H9 (cell line): Measurements from ENCODE around the gene NDC80. TPM values are rescaled to one million over a fixed set of nuclear protein-coding genes. Genes with fewer than 3 reads are reported as not detected.
A peak's percentile ranks its signal among the peaks of the same experiment; 100 is the strongest.

Experiments
- DNase-seq: peaks from one replicate; pipeline ENCODE4 v3.0.0-alpha.2; 2017
- H2AFZ ChIP-seq: one replicate; pipeline ENCODE4 v1.6.1; 2013; ENCODE audit warnings: mild to moderate bottlenecking, low read length, control low read depth, moderate library complexity
- H2AK5ac ChIP-seq: 2 replicates; pipeline ENCODE4 v1.6.1; 2013; ENCODE audit warnings: low read length, control low read depth, mixed read lengths; ENCODE audit not compliant: insufficient read length
- H2BK120ac ChIP-seq: one replicate; pipeline ENCODE4 v1.6.1; 2013; ENCODE audit warnings: low read depth, mild to moderate bottlenecking, low read length, control low read depth, inconsistent platforms; ENCODE audit not compliant: poor library complexity, severe bottlenecking
- H2BK12ac ChIP-seq: 2 replicates; pipeline ENCODE4 v1.6.1; 2013; ENCODE audit warnings: low read length, control low read depth, mixed read lengths, low read depth; ENCODE audit not compliant: insufficient read length
- H2BK15ac ChIP-seq: 2 replicates; pipeline ENCODE4 v1.6.1; 2013; ENCODE audit warnings: low read depth, low read length, control low read depth
- H2BK20ac ChIP-seq: one replicate; pipeline ENCODE4 v1.6.1; 2013; ENCODE audit warnings: low read depth, mild to moderate bottlenecking, low read length, control low read depth, inconsistent platforms; ENCODE audit not compliant: poor library complexity, severe bottlenecking
- H2BK5ac ChIP-seq: 2 replicates; pipeline ENCODE4 v1.6.1; 2013; ENCODE audit warnings: low read length, control low read depth, mixed read lengths; ENCODE audit not compliant: insufficient read length
- H3K14ac ChIP-seq: 2 replicates; pipeline ENCODE4 v1.6.1; 2013; ENCODE audit warnings: low read length, control low read depth; ENCODE audit not compliant: insufficient read depth
- H3K18ac ChIP-seq: 2 replicates; pipeline ENCODE4 v1.6.1; 2013; ENCODE audit warnings: low read depth, mild to moderate bottlenecking, mixed read lengths, low read length, control low read depth; ENCODE audit not compliant: insufficient read length
- H3K23ac ChIP-seq: 2 replicates; pipeline ENCODE4 v1.6.1; 2013; ENCODE audit warnings: low read length, control low read depth, mixed read lengths, low read depth; ENCODE audit not compliant: insufficient read length
- H3K23me2 ChIP-seq: 2 replicates; pipeline ENCODE4 v1.6.1; 2013; ENCODE audit warnings: low read depth, mild to moderate bottlenecking, mixed read lengths, low read length, control low read depth; ENCODE audit not compliant: insufficient read length, poor library complexity, severe bottlenecking
- H3K27ac ChIP-seq: 2 replicates; pipeline ENCODE4 v1.5.1; 2013; ENCODE audit warnings: low read length, control low read depth, mixed read lengths, low read depth; ENCODE audit not compliant: insufficient read length
- H3K27me3 ChIP-seq: 2 replicates; pipeline ENCODE4 v1.6.1; 2013; ENCODE audit warnings: low read length, control low read depth, inconsistent platforms; ENCODE audit not compliant: insufficient read depth
- H3K4ac ChIP-seq: 2 replicates; pipeline ENCODE4 v1.6.1; 2013; ENCODE audit warnings: low read depth, mild to moderate bottlenecking, control low read depth, inconsistent platforms, low read length, moderate library complexity
- H3K4me1 ChIP-seq: 2 replicates; pipeline ENCODE4 v1.6.1; 2013; ENCODE audit warnings: low read length, control low read depth, inconsistent platforms; ENCODE audit not compliant: insufficient read depth
- H3K4me2 ChIP-seq: 2 replicates; pipeline ENCODE4 v1.6.1; 2013; ENCODE audit warnings: low read length, control low read depth, mixed read lengths; ENCODE audit not compliant: insufficient read length, insufficient read depth
- H3K56ac ChIP-seq: 2 replicates; pipeline ENCODE4 v1.6.1; 2013; ENCODE audit warnings: low read depth, mild to moderate bottlenecking, mixed read lengths, low read length, control low read depth; ENCODE audit not compliant: insufficient read length
- H3K79me1 ChIP-seq: 2 replicates; pipeline ENCODE4 v1.6.1; 2013; ENCODE audit warnings: low read depth, mild to moderate bottlenecking, moderate library complexity, low read length, control low read depth, inconsistent platforms; ENCODE audit not compliant: insufficient read depth, poor library complexity, severe bottlenecking
- H3K79me2 ChIP-seq: 2 replicates; pipeline ENCODE4 v1.6.1; 2013; ENCODE audit warnings: low read length, control low read depth, inconsistent platforms; ENCODE audit not compliant: insufficient read depth
- H3K9ac ChIP-seq: 2 replicates; pipeline ENCODE4 v1.6.1; 2013; ENCODE audit warnings: low read length, control low read depth, mixed read lengths; ENCODE audit not compliant: insufficient read length; ENCODE audit errors: extremely low read depth
- H3K9me3 ChIP-seq: one replicate; pipeline ENCODE4 v1.6.1; 2013; ENCODE audit warnings: low read depth, low read length, inconsistent platforms; ENCODE audit not compliant: control insufficient read depth
- H3T11ph ChIP-seq: one replicate; pipeline ENCODE4 v1.6.1; 2013; ENCODE audit warnings: mild to moderate bottlenecking, low read length, control low read depth, inconsistent platforms
- H4K20me1 ChIP-seq: one replicate; pipeline ENCODE4 v1.6.1; 2013; ENCODE audit not compliant: control insufficient read depth, insufficient read length, insufficient read depth
- H4K5ac ChIP-seq: 2 replicates; pipeline ENCODE4 v1.6.1; 2013; ENCODE audit warnings: low read depth, mild to moderate bottlenecking, mixed read lengths, low read length, control low read depth; ENCODE audit not compliant: insufficient read length
- H4K8ac ChIP-seq: replicated peaks from 2 replicates; pipeline ENCODE4 v1.6.1; 2013; ENCODE audit warnings: low read length, control low read depth, mixed read lengths, low read depth; ENCODE audit not compliant: insufficient read length
- H4K91ac ChIP-seq: 2 replicates; pipeline ENCODE4 v1.6.1; 2013; ENCODE audit warnings: low read depth, mild to moderate bottlenecking, moderate library complexity, mixed read lengths, low read length, control low read depth; ENCODE audit not compliant: insufficient read length
- H3K27ac Mint-ChIP-seq, 3 experiments: 2 replicates in 2 of 3; 3 replicates in 1 of 3; pipeline ENCODE4 v1.8.0; 2020 to 2021; ENCODE audit warnings: mixed read lengths in 3 of 3, mild to moderate bottlenecking in 1 of 3, moderate library complexity in 1 of 3
- H3K27me3 Mint-ChIP-seq: 2 replicates; pipeline ENCODE4 v1.8.0; 2021; ENCODE audit warnings: low read depth, mild to moderate bottlenecking, moderate library complexity, mixed read lengths
- H3K36me3 Mint-ChIP-seq, 3 experiments: 2 replicates in 2 of 3; 3 replicates in 1 of 3; pipeline ENCODE4 v1.8.0; 2020 to 2021; ENCODE audit warnings: low read depth in 3 of 3, mixed read lengths in 3 of 3; ENCODE audit not compliant: insufficient read depth in 1 of 3
- H3K4me1 Mint-ChIP-seq, 2 experiments: 2 replicates each; pipeline ENCODE4 v1.8.0; 2020; ENCODE audit warnings: mixed read lengths in 2 of 2
- H3K4me3 Mint-ChIP-seq, 2 experiments: 2 replicates in 1 of 2; 3 replicates in 1 of 2; pipeline ENCODE4 v1.8.0; 2020 to 2021; ENCODE audit warnings: mild to moderate bottlenecking in 2 of 2, mixed read lengths in 2 of 2, moderate library complexity in 1 of 2
- H3K9me3 Mint-ChIP-seq, 2 experiments: 2 replicates in 1 of 2; 3 replicates in 1 of 2; pipeline ENCODE4 v1.8.0; 2020; ENCODE audit warnings: mild to moderate bottlenecking in 2 of 2, mixed read lengths in 2 of 2, moderate library complexity in 1 of 2
- CTCF ChIP-seq: fragments of 200-600 bp; sonication (generic); conservative IDR thresholded peaks from 3 replicates; pipeline ENCODE4 v1.8.0; 2021; ENCODE audit warnings: antibody characterized with exemption, mild to moderate bottlenecking
- WGBS: extraction: QIAGEN DNeasy Blood & Tissue Kit; methylation state at CpG from one replicate; pipeline ENCODE4 v1.1.7; 2013; ENCODE audit warnings: missing lambda C conversion rate, low lambda C conversion rate, mixed read lengths; ENCODE audit not compliant: insufficient read length; ENCODE audit errors: extremely low coverage; 5-methylcytosine and 5-hydroxymethylcytosine counted together
- total RNA-seq: library from RNA; stranded (reverse); gene quantifications from 2 replicates; pipeline ENCODE4 v1.2.1, GENCODE V29; 2021

NDC80 gene
- total RNA-seq, 1 experiment from 2014 or later, result 39.5 TPM

- H2BK120ac ChIP-seq, result no peak overlapping the region
- H3K23ac ChIP-seq, result no peak overlapping the region
- Mint-ChIP-seq H3K27me3 (no peaks in the 10 kb centered on the region), H3K9me3 (no peaks in the 10 kb centered on the region; a peak in 1 of 5 replicates), H3K27ac (peak overlapping the region; percentile 99; a peak in 6 of 7 replicates), H3K36me3 (peaks cover 11 to 29% (median 27%) of the 10 kb centered on the region in 3 experiments; a peak in 6 of 7 replicates), H3K4me3 (peak overlapping the region; percentile 96 to 99), H3K4me1 (peaks cover 27 to 29% of the 10 kb centered on the region in 2 experiments)
- H2BK5ac ChIP-seq, result no peak overlapping the region
- no peak overlapping the region for H4K5ac ChIP-seq
- WGBS, result no CpG with 5 or more reads among the region's 1 CpG
- H4K8ac ChIP-seq, result no peak overlapping the region
- no peak overlapping the region for H2BK15ac ChIP-seq
- no peak overlapping the region for H2BK12ac ChIP-seq
- H3K4ac ChIP-seq, result no peak overlapping the region
- DNase-seq, result no peak
- peak overlapping the region; percentile 90 for H3K9ac ChIP-seq
- no peak overlapping the region for H2AFZ ChIP-seq
- no peak overlapping the region for H3K56ac ChIP-seq
- peaks cover 5% of the 10 kb centered on the region; the same call in 1 of the 2 replicates for H3K4me1 ChIP-seq
- H3K23me2 ChIP-seq, result peaks cover 14% of the 10 kb centered on the region
- H3T11ph ChIP-seq, result no peak overlapping the region
- H3K79me2 ChIP-seq, result peaks cover 20% of the 10 kb centered on the region; the same call in 1 of the 2 replicates
- no peak overlapping the region for H3K14ac ChIP-seq
- no peak overlapping the region for H2AK5ac ChIP-seq
- no peak for TF ChIP-seq CTCF
- H3K79me1 ChIP-seq, result peaks cover 3% of the 10 kb centered on the region
- no peaks in the 10 kb centered on the region for H4K20me1 ChIP-seq
- H3K18ac ChIP-seq, result no peak overlapping the region
- no peak overlapping the region for H2BK20ac ChIP-seq
- H3K27me3 ChIP-seq, result no peaks in the 10 kb centered on the region
- no peak overlapping the region for H4K91ac ChIP-seq
- no peak overlapping the region for H3K27ac ChIP-seq
- H3K4me2 ChIP-seq, result peak overlapping the region; percentile 94
- H3K9me3 ChIP-seq, result no peaks in the 10 kb centered on the region
These were observed 813 bp downstream of the NDC80 start for GRCh38 chr18:2572171-2572569.
